Loucy (cell line): ENCODE data around the gene RMI2.

Source experiments
- H2AFZ ChIP-seq: fragments of 200-600 bp; sonication (generic); 2 replicates; pipeline ENCODE4 v1.6.0; 2016; ENCODE audit warnings: antibody characterized with exemption, mild to moderate bottlenecking, low read length, moderate library complexity
- H3F3A ChIP-seq: fragments of 200-600 bp; 2 replicates; pipeline ENCODE4 v1.6.0; 2016; ENCODE audit warnings: antibody characterized with exemption, low read depth, mild to moderate bottlenecking
- H3K27me3 ChIP-seq: fragments of 200-600 bp; sonication (generic); 2 replicates; pipeline ENCODE4 v1.6.1; 2014; ENCODE audit warnings: low read length, mild to moderate bottlenecking; ENCODE audit not compliant: insufficient read depth, poor library complexity, severe bottlenecking
- H3K36me3 ChIP-seq: fragments of 200-600 bp; sonication (generic); 2 replicates; pipeline ENCODE4 v1.6.1; 2016; ENCODE audit warnings: low read length; ENCODE audit not compliant: insufficient read depth
- H3K4me1 ChIP-seq: fragments of 200-600 bp; sonication (generic); 2 replicates; pipeline ENCODE4 v1.5.1; 2014; ENCODE audit warnings: low read length, mild to moderate bottlenecking; ENCODE audit not compliant: insufficient read depth, poor library complexity, severe bottlenecking
- H3K4me2 ChIP-seq: fragments of 200-600 bp; sonication (generic); 2 replicates; pipeline ENCODE4 v1.6.0; 2014; ENCODE audit warnings: antibody characterized with exemption, low read length, low read depth, mild to moderate bottlenecking; ENCODE audit not compliant: poor library complexity, severe bottlenecking
- H3K4me3 ChIP-seq: fragments of 200-600 bp; sonication (generic); 2 replicates; pipeline ENCODE4 v1.5.1; 2014; ENCODE audit warnings: low read length, mild to moderate bottlenecking, mixed read lengths; ENCODE audit not compliant: poor library complexity, severe bottlenecking
- H3K79me2 ChIP-seq: fragments of 200-600 bp; sonication (generic); 2 replicates; pipeline ENCODE4 v1.6.1; 2014; ENCODE audit warnings: low read length; ENCODE audit not compliant: insufficient read depth
- H3K9ac ChIP-seq: fragments of 200-600 bp; sonication (generic); 2 replicates; pipeline ENCODE4 v1.6.0; 2014; ENCODE audit warnings: mild to moderate bottlenecking, low read depth, low read length, moderate library complexity; ENCODE audit not compliant: poor library complexity, severe bottlenecking
- H3K9me2 ChIP-seq: fragments of 200-600 bp; sonication (generic); replicated peaks from 2 replicates; pipeline ENCODE4 v1.6.1; 2016; ENCODE audit warnings: low read depth, low read length, mixed read lengths
- H3K9me3 ChIP-seq: fragments of 200-600 bp; sonication (generic); 2 replicates; pipeline ENCODE4 v1.6.1; 2014; ENCODE audit warnings: mild to moderate bottlenecking, antibody characterized with exemption, low read length, low read depth; ENCODE audit not compliant: insufficient read depth
- H4K20me1 ChIP-seq: fragments of 200-600 bp; sonication (generic); 2 replicates; pipeline ENCODE4 v1.6.0; 2014; ENCODE audit warnings: antibody characterized with exemption, low read length, mild to moderate bottlenecking; ENCODE audit not compliant: insufficient read depth, poor library complexity, severe bottlenecking
- EZH2phosphoT487 ChIP-seq: fragments of 200-600 bp; IDR thresholded peaks from 2 replicates; pipeline ENCODE4 v1.6.1; 2018; ENCODE audit warnings: antibody characterized with exemption, mild to moderate bottlenecking, moderate library complexity, borderline replicate concordance
- TF ChIP-seq, protein P1 (sequence below): fragments of 200-600 bp; sonication (generic); conservative IDR thresholded peaks from 2 replicates; pipeline ENCODE4 v1.5.1; 2014; ENCODE audit warnings: mild to moderate bottlenecking, antibody characterized with exemption, low read length

Gene RMI2

DNA sequence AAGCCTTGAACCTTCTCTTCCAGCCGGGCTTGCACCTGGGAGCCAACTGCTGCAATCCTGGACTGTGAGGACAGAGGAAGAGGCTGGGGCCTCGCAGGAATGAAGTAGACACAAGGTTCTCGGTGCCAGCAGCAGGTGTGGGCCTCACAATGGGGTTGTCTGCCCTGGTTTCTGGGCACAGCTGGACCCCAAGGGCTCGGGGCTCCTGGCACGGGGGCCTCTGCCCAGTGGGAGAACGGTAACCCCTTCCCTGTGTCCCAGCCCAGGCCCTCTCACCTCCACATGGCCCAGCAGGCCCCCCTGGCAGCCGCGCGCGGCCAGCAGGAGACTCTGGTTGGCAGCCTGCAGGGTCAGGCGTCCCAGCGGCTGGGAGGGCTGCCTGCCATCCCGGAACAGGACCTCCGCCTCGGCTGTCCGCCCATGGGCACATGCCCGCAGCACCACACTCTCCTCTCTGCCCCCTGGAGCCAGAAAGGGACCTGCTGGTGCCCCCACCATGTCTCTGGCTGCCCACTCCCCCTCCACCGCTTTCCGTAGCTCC is 46.9 kb downstream of the RMI2 start:
- Histone ChIP-seq H3K4me3 (no peak overlapping the region), H2AFZ (no peak overlapping the region), H3K27me3 (no peaks in the 10 kb centered on the region), H4K20me1 (no peaks in the 10 kb centered on the region), H3K9me3 (no peaks in the 10 kb centered on the region), H3K9me2 (no peaks in the 10 kb centered on the region), H3K79me2 (no peaks in the 10 kb centered on the region), H3K4me2 (no peak overlapping the region), H3K4me1 (no peaks in the 10 kb centered on the region), H3K9ac (no peak overlapping the region), H3F3A (no peaks in the 10 kb centered on the region), H3K36me3 (no peaks in the 10 kb centered on the region)
- TF ChIP-seq, protein P1, sequence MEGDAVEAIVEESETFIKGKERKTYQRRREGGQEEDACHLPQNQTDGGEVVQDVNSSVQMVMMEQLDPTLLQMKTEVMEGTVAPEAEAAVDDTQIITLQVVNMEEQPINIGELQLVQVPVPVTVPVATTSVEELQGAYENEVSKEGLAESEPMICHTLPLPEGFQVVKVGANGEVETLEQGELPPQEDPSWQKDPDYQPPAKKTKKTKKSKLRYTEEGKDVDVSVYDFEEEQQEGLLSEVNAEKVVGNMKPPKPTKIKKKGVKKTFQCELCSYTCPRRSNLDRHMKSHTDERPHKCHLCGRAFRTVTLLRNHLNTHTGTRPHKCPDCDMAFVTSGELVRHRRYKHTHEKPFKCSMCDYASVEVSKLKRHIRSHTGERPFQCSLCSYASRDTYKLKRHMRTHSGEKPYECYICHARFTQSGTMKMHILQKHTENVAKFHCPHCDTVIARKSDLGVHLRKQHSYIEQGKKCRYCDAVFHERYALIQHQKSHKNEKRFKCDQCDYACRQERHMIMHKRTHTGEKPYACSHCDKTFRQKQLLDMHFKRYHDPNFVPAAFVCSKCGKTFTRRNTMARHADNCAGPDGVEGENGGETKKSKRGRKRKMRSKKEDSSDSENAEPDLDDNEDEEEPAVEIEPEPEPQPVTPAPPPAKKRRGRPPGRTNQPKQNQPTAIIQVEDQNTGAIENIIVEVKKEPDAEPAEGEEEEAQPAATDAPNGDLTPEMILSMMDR: no peak
- no peak for TF ChIP-seq EZH2phosphoT487

DNA sequence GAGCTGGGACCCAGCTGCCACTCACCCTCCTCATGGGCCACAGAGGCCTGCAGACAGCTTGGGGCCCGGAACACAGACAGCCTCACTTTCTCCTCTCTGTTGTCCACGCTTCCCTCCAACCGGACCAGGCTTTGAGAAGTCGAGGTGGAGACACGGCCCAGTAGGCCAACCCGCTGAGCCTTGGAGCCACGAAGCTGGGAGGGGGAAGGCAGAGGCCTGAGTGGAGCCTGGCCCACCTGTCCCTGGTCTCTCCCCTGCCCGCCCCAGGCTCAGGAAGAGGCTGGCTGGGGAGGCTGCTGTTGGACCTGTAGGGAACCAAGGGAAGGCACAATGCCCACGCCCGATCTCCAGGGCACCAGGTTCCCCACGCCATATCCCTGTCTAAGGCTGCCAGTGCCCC is 48.1 kb downstream of the RMI2 start:
- no peaks in the 10 kb centered on the region for H3K36me3 ChIP-seq
- H3K4me2 ChIP-seq: no peak overlapping the region

DNA sequence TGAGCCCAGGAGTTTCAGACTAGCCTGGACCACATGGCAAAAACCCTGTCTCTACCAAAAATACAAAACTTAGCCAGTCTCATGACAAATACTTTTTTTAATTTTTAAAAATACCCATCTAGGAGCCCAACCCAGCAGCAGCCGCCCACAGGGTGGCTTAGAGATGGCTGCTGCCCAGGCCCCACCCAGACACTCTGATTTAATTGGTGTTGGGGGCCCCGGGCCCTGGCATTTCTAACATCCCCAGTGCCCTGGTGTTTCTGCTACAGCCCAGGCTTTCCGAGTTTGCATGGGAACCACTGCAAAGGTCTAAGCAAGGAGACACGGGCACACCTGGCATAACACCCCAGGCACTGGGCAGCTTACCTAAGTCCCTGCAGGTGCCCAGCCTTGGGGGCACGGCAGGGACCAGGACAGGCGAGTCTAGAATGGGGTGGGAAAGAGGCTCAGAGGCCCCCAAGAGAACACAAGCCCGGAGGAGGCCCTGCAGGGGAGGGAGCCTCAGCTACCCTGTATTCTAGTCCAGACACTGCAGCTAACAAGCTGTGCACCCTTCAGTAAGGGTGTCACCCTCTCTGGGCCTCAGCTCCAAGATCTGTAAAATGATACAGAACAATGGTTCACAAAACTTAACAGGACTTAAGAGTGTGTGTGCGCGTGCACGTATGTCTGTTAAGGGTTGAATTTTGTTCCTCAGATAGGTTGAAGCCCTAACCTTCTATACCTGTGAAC is 48.8 kb downstream of the RMI2 start:
- H3K9me3 ChIP-seq: no peaks in the 10 kb centered on the region
- H3K4me2 ChIP-seq: no peak overlapping the region
- no peaks in the 10 kb centered on the region for H3K79me2 ChIP-seq
- no peak for TF ChIP-seq EZH2phosphoT487
- TF ChIP-seq, protein P1: no peak
- no peaks in the 10 kb centered on the region for H3F3A ChIP-seq
- H3K4me3 ChIP-seq: no peak overlapping the region
- H4K20me1 ChIP-seq: no peaks in the 10 kb centered on the region
- no peaks in the 10 kb centered on the region for H3K36me3 ChIP-seq
- H3K9me2 ChIP-seq: no peaks in the 10 kb centered on the region
- no peaks in the 10 kb centered on the region for H3K27me3 ChIP-seq
- no peaks in the 10 kb centered on the region for H3K4me1 ChIP-seq
- H2AFZ ChIP-seq: no peak overlapping the region
- H3K9ac ChIP-seq: no peak overlapping the region

More for the DNA sequence above, 48.1 kb downstream of the RMI2 start:
- Histone ChIP-seq H3K27me3 (no peaks in the 10 kb centered on the region), H2AFZ (no peak overlapping the region), H3K79me2 (no peaks in the 10 kb centered on the region), H3K4me3 (no peak overlapping the region), H3K9me2 (no peaks in the 10 kb centered on the region), H3F3A (no peaks in the 10 kb centered on the region), H3K9me3 (no peaks in the 10 kb centered on the region), H4K20me1 (no peaks in the 10 kb centered on the region), H3K4me1 (no peaks in the 10 kb centered on the region), H3K9ac (no peak overlapping the region)
- TF ChIP-seq, protein P1: no peak
- no peak for TF ChIP-seq EZH2phosphoT487
